Astrocyte (in vitro differentiated cells and primary cell): ENCODE results near the gene MED15. TPM values are rescaled to one million over a fixed set of nuclear protein-coding genes. Genes with fewer than 3 reads are reported as not detected.

Experiments
- DNase-seq: peaks from one replicate; pipeline ENCODE4 v3.0.0-alpha.2; 2010; ENCODE audit warnings: low read depth
- FAIRE-seq: peaks from 2 replicates; lab custom pipeline; 2011; peaks lifted over from hg19 to GRCh38; lab: Jason Lieb, UNC
- H2AFZ ChIP-seq: 2 replicates; pipeline ENCODE4 v1.6.0; 2012; ENCODE audit warnings: low read depth, low read length, inconsistent platforms
- H3K27ac ChIP-seq: 2 replicates; pipeline ENCODE4 v1.5.1; 2011; ENCODE audit warnings: low read depth, low read length, inconsistent platforms
- H3K27me3 ChIP-seq: 2 replicates; pipeline ENCODE4 v1.6.0; 2011; ENCODE audit warnings: low read length, inconsistent platforms; ENCODE audit not compliant: insufficient read depth
- H3K36me3 ChIP-seq: 2 replicates; pipeline ENCODE4 v1.5.1; 2011; ENCODE audit warnings: low read length, inconsistent platforms; ENCODE audit not compliant: insufficient read depth
- H3K4me1 ChIP-seq: 2 replicates; pipeline ENCODE4 v1.5.1; 2011; ENCODE audit warnings: low read length, inconsistent platforms; ENCODE audit not compliant: insufficient read depth
- H3K4me2 ChIP-seq: 2 replicates; pipeline ENCODE4 v1.6.0; 2012; ENCODE audit warnings: low read length, inconsistent platforms
- H3K4me3 ChIP-seq: 2 replicates; pipeline ENCODE4 v1.5.1; 2011; ENCODE audit warnings: low read depth, mild to moderate bottlenecking, low read length, inconsistent platforms; ENCODE audit not compliant: insufficient read depth
- H3K79me2 ChIP-seq: 2 replicates; pipeline ENCODE4 v1.6.0; 2012; ENCODE audit warnings: mild to moderate bottlenecking, low read length, inconsistent platforms; ENCODE audit not compliant: insufficient read depth
- H3K9ac ChIP-seq: 2 replicates; pipeline ENCODE4 v1.6.0; 2012; ENCODE audit warnings: mild to moderate bottlenecking, low read length, inconsistent platforms
- H3K9me3 ChIP-seq: 2 replicates; pipeline ENCODE4 v1.5.1; 2012; ENCODE audit warnings: low read depth, mild to moderate bottlenecking, low read length, inconsistent platforms; ENCODE audit not compliant: insufficient read depth
- H4K20me1 ChIP-seq: 2 replicates; pipeline ENCODE4 v1.6.0; 2012; ENCODE audit warnings: low read length, inconsistent platforms; ENCODE audit not compliant: insufficient read depth
- H3K27ac Mint-ChIP-seq: one replicate; pipeline ENCODE4 v1.8.0; 2021; ENCODE audit warnings: mild to moderate bottlenecking, mixed read lengths; ENCODE audit not compliant: unreplicated experiment
- H3K27me3 Mint-ChIP-seq: one replicate; pipeline ENCODE4 v1.8.0; 2021; ENCODE audit warnings: low read depth, mixed read lengths; ENCODE audit not compliant: unreplicated experiment
- H3K36me3 Mint-ChIP-seq: one replicate; pipeline ENCODE4 v1.8.0; 2021; ENCODE audit warnings: low read depth, mixed read lengths; ENCODE audit not compliant: unreplicated experiment
- H3K4me1 Mint-ChIP-seq: one replicate; pipeline ENCODE4 v1.8.0; 2021; ENCODE audit warnings: low read depth, mixed read lengths; ENCODE audit not compliant: unreplicated experiment
- H3K4me3 Mint-ChIP-seq: one replicate; pipeline ENCODE4 v1.8.0; 2021; ENCODE audit warnings: mild to moderate bottlenecking, moderate library complexity, mixed read lengths; ENCODE audit not compliant: unreplicated experiment
- H3K9me3 Mint-ChIP-seq: one replicate; pipeline ENCODE4 v1.8.0; 2021; ENCODE audit warnings: mild to moderate bottlenecking, mixed read lengths; ENCODE audit not compliant: unreplicated experiment
- EZH2 ChIP-seq: IDR thresholded peaks from 2 replicates; pipeline ENCODE4 v1.6.1; 2012; ENCODE audit warnings: mild to moderate bottlenecking, low read length, inconsistent platforms; ENCODE audit not compliant: insufficient read depth
- total RNA-seq: library from RNA; stranded (reverse); gene quantifications from 2 replicates; pipeline ENCODE4 v1.2.1, GENCODE V29; 2021
- TF ChIP-seq, protein P1 (sequence below): IDR thresholded peaks from 2 replicates; pipeline ENCODE4 v1.5.1; 2011; ENCODE audit warnings: low read depth, mild to moderate bottlenecking, inconsistent platforms, low read length, moderate library complexity; ENCODE audit not compliant: insufficient read depth

Gene MED15
- total RNA-seq, 1 donor from 2014 or later: 153 TPM

DNA sequence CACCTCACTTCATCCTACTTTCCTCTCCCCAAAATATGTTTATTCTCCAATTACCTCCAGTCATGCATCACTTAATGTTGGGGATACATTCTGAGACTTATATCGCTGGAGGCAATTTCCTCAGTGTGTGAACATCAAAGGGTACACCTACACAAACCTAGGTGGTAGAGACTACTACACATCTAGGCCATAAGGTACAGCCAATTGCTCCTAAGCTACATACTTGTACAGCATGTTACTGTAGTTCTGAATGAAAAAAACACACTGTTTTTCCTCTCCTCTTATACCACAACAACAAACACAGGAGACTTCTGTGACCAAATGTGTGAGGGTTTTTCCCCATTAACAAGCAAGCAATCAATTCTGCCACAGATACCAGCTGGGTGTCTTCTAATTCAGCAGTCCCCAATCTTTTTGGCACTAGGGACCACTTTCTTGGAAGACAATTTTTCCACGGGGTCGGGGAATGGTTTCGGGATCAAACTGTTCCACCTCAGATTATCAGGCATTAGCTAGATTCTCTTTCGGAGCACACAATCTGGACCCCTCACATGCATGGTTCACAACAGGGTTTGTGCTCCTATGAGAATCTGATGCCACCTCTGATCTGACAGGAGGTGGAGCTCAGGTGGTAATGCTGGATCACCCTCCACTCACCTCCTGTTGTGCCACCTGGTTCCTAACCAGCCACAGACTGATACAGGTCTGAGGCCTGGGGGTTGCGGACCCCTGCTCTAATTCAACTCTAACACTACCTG lies 17.0 kb upstream of the MED15 start:
- DNase-seq (no peak), FAIRE-seq (no peak)
- peaks cover 60% of the 10 kb centered on the region for H3K79me2 ChIP-seq
- no peak overlapping the region for H3K9ac ChIP-seq
- Mint-ChIP-seq H3K36me3 (peaks cover 12% of the 10 kb centered on the region), H3K4me3 (no peak overlapping the region), H3K9me3 (no peaks in the 10 kb centered on the region), H3K27me3 (no peaks in the 10 kb centered on the region), H3K4me1 (peaks cover 7% of the 10 kb centered on the region), H3K27ac (no peak overlapping the region)
- H3K4me3 ChIP-seq: no peak overlapping the region
- H3K27ac ChIP-seq: no peak overlapping the region
- H3K9me3 ChIP-seq: no peaks in the 10 kb centered on the region
- H3K4me1 ChIP-seq: peaks cover 6% of the 10 kb centered on the region
- TF ChIP-seq, protein P1, sequence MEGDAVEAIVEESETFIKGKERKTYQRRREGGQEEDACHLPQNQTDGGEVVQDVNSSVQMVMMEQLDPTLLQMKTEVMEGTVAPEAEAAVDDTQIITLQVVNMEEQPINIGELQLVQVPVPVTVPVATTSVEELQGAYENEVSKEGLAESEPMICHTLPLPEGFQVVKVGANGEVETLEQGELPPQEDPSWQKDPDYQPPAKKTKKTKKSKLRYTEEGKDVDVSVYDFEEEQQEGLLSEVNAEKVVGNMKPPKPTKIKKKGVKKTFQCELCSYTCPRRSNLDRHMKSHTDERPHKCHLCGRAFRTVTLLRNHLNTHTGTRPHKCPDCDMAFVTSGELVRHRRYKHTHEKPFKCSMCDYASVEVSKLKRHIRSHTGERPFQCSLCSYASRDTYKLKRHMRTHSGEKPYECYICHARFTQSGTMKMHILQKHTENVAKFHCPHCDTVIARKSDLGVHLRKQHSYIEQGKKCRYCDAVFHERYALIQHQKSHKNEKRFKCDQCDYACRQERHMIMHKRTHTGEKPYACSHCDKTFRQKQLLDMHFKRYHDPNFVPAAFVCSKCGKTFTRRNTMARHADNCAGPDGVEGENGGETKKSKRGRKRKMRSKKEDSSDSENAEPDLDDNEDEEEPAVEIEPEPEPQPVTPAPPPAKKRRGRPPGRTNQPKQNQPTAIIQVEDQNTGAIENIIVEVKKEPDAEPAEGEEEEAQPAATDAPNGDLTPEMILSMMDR: no peak
- TF ChIP-seq EZH2: no peak
- no peak overlapping the region for H2AFZ ChIP-seq
- no peaks in the 10 kb centered on the region for H3K36me3 ChIP-seq
- no peaks in the 10 kb centered on the region for H3K27me3 ChIP-seq
- peaks cover 61% of the 10 kb centered on the region for H4K20me1 ChIP-seq
- H3K4me2 ChIP-seq: no peak overlapping the region

DNA sequence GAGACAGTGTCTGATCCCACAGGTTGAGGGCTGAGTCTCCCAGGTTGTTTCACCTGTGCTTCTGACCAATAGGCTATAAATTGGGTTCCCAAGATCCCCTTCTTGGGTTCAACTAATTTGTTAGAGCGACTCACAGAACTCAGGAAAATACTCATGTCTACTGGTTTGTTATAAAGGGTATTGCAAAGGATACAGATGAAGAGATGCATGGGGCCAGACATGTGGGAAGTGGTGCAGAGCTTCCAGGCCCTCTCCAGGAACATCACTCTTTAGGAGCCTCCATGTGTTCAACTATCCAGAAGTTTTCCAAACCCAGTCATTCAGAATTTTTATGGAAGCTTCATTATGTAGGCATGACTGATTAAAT lies 16.5 kb upstream of the MED15 start:
- H3K27me3 Mint-ChIP-seq: no peaks in the 10 kb centered on the region
- Histone ChIP-seq H3K27ac (no peak overlapping the region), H4K20me1 (peaks cover 61% of the 10 kb centered on the region), H3K27me3 (no peaks in the 10 kb centered on the region), H3K9ac (no peak overlapping the region), H3K4me3 (no peak overlapping the region), H3K4me1 (peaks cover 6% of the 10 kb centered on the region), H3K4me2 (no peak overlapping the region), H2AFZ (no peak overlapping the region), H3K9me3 (no peaks in the 10 kb centered on the region), H3K79me2 (peaks cover 60% of the 10 kb centered on the region), H3K36me3 (no peaks in the 10 kb centered on the region)
- H3K4me1 Mint-ChIP-seq: peaks cover 7% of the 10 kb centered on the region
- H3K36me3 Mint-ChIP-seq: peaks cover 12% of the 10 kb centered on the region
- no peak overlapping the region for H3K27ac Mint-ChIP-seq
- FAIRE-seq (no peak), DNase-seq (no peak)
- no peak overlapping the region for H3K4me3 Mint-ChIP-seq
- TF ChIP-seq EZH2: no peak
- TF ChIP-seq, protein P1: no peak
- no peaks in the 10 kb centered on the region for H3K9me3 Mint-ChIP-seq

DNA sequence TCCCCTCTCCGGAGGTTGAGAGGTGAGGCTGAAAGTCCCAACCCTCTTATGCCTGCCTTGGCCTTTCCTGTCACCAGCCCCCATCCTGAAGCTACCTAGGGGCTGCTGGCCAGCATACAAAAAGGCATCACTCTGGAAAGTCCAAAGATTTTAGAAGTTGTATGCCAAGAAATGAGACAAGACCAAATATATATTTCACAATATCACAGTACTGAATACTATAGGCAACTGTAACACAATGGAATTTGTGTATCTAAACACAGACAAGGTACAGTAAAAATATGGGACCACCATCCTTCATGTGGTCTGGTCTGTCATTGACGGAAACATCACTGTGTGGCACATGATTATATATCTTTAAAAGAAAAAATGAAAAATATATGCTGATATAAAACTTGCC lies 16.1 kb upstream of the MED15 start:
- H3K36me3 Mint-ChIP-seq: peaks cover 12% of the 10 kb centered on the region
- no peak for FAIRE-seq

More for the DNA sequence above, 16.1 kb upstream of the MED15 start:
- Histone ChIP-seq H3K9ac (no peak overlapping the region), H3K4me3 (no peak overlapping the region), H2AFZ (no peak overlapping the region), H3K4me1 (peaks cover 7% of the 10 kb centered on the region), H3K27ac (no peak overlapping the region), H3K4me2 (no peak overlapping the region), H3K36me3 (no peaks in the 10 kb centered on the region), H3K9me3 (no peaks in the 10 kb centered on the region), H3K27me3 (no peaks in the 10 kb centered on the region), H4K20me1 (peaks cover 61% of the 10 kb centered on the region), H3K79me2 (peaks cover 60% of the 10 kb centered on the region)
- Mint-ChIP-seq H3K27me3 (no peaks in the 10 kb centered on the region), H3K9me3 (no peaks in the 10 kb centered on the region), H3K4me1 (peaks cover 4% of the 10 kb centered on the region), H3K4me3 (no peak overlapping the region), H3K27ac (no peak overlapping the region)
- TF ChIP-seq EZH2: no peak
- TF ChIP-seq, protein P1: no peak
- no peak for DNase-seq
